T-helper 2 cell (primary cell): ENCODE measurements around the gene TELO2.
"Not testable (repeated sequence)": the region's sequence is repeated elsewhere in the genome, so short reads cannot be mapped to it uniquely, and the experiment has no call there.

Source experiments
- DNase-seq, 5 experiments: peaks; one replicate each; pipeline versions ENCODE4 v3.0.0 to v3.0.0-alpha.2; 2012 to 2022

The TELO2 gene

GRCh38 chr16:1478937-1479336, 14.2 kb upstream of the TELO2 start:
- not testable (repeated sequence) for DNase-seq

DNA sequence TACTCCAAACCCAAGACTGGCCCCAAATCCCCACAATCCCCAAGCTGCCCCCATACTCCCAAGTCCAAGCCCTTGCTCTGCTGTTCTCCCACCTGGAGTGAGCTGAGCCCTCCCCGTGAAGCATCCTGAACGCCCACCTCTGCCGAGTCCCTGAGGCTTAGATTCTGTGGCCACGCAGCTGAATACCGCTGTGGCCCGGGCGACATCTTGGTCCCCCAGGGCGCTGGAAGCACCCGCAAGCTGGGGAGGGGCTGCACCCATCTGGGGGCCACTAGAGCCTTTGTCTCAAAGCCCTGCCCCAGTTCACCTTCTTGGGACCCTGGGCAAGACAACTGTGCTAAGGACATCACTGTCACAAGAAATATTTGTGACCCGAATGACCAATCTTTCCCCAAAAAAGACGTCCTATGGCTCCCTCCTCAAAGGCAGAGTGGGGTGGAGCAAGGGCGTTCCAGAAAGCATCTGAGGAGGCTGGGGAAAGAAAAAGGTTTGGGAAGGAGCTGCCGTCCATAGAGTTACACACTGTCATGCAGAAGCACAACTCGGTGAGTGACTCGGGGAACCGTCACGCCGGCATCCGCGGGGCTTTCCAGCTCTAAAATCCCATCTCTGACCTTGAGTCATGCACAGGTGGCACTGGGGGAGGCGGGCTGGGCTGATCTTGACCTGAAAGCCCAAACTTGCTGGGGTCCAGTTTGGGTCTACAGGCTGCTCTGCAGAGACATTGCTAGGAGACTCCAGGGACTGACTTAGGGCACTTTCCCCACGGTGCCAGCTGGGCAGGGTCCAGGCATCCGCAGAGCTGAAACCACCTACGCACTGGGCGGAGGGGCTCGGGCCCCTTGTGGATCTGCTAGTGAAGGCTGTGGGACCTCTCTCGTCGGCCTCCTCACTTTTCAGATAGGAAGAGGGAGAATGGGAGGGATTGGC, 11.0 kb upstream of the TELO2 start:
- no peak for DNase-seq

DNA sequence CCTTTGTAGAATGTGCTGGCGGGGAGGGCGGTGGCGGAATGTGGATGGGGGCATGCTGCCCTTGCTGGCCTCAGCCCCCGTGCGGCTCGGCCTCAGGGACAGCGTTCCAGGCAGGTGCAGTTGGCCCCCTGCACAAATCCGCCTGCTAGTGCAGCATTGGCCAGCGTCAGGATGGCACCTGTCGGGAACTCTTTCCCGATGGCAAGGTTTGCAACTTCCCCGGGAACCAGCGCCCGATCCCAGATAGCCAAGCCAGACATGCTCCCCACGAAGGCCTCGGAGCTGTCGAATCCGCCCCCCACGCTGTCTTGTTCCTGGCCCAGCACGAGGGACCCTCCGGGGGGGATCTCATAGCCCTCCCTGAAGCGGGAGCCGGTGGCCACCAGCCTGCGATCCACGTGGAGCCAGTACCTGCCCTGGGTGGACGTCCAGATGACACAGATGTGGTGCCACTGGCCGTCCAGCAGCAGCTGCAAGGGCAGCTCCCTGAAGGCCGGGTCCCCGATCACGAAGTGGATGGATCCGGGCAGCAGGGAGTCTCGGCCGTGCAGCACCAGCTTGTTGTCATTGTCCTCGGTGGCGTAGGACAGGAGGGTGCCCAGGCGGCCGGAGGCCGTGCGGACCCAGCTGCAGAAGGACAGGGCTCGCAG, 7.2 kb upstream of the TELO2 start:
- no peak for DNase-seq

DNA sequence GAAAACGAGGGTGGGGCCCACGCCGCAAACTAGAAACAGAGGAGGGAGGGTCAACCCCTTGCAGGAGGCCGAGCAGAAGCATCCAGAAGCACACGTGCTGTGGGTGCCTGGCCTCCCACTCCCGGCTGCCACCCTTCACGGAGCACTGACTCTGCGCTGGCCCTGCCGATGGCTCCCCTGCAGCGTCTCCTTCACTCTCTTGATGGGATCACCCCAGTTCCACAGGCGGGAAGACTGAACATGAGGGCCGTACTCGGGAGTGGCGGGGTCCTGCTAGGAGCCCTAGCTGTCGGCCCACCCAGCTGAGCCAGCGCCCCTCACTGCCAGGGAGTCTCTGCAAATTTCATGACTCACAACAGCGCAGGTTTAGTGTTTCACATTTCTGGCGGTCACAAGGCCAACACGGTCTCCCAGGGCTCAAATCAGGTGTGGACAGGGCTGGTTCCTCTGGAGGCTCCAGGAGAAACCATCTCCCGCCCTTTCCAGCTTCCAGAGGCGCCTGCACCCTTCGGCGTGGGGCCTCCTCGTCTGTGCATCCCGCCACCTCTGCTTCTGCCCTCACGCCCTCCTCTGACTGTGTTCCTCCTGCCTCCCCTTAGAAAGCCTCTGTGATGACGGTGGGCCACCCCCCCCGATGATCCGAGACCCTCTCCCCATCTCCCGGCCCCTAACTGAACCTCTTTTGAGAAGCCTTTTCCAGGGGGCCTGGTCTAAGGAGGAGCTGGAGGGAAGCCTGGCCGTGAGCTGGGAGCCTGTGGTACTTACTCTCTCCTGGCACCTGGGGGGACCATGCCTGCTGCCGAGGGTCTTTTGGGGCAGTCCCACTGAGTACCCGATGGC, 6.4 kb upstream of the TELO2 start:
- DNase-seq, result no peak

- no peak for DNase-seq
These were observed 5.6 kb upstream of the TELO2 start for GRCh38 chr16:1487395-1488053.

GRCh38 chr16:1488054-1488601, 5.0 kb upstream of the TELO2 start:
- no peak for DNase-seq

DNA sequence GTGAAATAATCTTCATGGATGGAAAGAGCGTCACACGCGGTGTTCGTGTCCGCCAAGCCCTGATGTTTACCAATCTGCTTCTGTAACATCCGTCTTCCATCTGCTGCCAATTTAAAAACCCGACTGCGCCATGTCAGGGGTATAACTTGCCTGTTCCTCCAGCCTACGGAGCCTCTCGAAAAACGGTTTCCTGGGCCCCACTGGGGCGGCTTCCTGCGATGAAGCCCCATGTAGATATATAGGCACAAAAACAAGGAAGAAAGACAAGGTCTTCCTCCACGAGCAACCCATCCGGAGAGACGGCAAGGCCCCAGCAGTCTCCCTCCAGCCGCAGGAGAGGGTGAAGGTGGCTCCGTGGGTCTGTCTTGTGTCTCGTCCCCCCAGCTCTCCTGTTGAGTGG, 4.5 kb upstream of the TELO2 start, which contains the start of gene PTX4:
Gene PTX4, minus strand, starts transcription at position 326 of the 400 bp plus-strand sequence. Its CDS starts 35 bp downstream, at position 291.
- no peak for DNase-seq

- DNase-seq, result no peak
These were observed 4.1 kb upstream of the TELO2 start for GRCh38 chr16:1489077-1489476.

- DNase-seq, result no peak
These were observed 1.8 kb upstream of the TELO2 start for GRCh38 chr16:1491327-1491726.

DNA sequence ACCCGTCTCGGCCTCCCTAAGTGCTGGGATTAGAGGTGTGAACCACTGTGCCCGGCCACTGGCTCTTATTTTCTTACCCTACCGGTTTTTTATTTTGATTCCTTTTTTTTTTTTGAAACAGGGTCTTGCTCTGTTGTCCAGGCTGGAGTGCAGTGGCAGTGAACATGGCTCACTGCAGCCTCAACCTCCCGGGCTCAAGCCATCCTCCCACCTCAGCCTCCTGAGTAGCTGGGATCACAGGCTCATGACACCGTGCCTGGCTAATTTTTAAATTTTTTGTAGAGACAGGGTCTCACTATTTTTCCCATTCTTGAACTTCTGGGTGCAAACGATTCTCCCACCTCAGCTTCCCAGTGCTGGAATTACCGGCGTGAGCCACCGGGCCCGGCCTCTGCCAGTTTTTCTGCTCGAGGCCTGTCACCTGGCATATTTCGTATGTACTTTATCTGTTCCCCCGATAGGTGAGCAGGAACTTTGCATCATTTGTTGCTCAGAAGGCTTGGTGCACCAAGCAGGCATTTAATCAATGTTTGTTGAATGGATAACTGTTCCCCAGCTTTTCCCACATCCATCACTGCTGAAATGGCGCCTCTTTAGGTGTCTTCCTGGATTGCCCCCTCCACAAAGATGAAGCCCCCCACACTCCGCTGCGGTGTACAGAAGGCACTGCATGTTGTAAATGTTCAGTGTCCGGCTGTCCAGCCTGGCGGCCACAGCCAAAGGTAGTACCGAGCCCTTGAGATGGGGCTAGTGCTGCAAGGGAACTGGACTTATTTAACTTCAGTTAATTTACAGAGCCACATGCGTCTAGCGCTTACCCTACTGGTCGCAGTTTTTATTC, 858 bp upstream of the TELO2 start:
- DNase-seq, result no peak

DNA sequence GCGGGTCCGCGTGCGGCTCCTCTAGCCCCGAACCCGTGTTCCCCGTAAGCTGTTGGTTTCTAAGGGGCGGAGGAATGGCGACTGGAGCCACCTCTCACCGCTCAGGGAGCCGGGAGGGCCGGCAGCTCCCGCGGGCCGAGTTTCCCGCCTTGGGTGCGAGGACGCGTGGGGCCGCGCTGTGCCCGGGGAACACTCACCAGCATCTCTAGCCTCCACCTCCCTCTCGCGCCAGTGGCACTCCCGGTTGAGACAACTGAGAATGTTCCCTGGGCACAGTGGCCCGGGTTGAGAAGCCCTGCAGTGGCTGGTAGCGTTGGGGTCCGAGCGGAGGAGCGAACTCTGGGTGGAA, 560 bp downstream of the TELO2 start:
- DNase-seq, result no peak

GRCh38 chr16:1494129-1494640, 1.0 kb downstream of the TELO2 start:
- no peak for DNase-seq

GRCh38 chr16:1494711-1495110, 1.6 kb downstream of the TELO2 start:
- DNase-seq, result no peak

DNA sequence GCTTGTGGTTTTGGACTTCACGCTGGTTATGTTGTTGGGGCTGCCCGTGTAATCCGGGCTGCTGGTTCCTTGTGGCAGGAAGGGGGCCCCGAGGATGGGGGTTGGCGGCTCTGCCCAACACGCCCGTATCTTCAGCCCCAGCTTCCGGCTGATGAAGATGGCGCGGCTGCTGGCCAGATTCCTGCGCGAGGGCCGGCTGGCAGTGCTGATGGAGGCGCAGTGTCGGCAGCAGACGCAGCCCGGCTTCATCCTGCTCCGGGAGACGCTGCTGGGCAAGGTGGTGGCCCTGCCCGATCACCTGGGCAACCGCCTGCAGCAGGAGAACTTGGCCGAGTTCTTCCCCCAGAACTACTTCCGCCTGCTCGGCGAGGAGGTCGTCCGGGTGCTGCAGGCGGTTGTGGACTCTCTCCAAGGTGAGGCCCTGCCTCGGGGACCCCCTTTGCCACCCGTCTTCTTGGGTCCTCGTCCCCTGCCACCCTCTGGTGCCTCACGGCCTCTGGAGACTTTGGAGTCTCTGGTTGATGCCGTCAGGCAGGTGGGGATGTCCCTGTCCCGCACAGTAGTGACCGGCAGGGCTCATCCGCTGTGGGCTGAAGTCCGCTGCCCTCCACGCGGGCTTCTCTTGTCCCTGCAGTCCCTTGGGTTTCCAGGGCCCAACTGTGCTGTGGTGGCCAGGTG, 2.2 kb downstream of the TELO2 start:
- no peak for DNase-seq

DNA sequence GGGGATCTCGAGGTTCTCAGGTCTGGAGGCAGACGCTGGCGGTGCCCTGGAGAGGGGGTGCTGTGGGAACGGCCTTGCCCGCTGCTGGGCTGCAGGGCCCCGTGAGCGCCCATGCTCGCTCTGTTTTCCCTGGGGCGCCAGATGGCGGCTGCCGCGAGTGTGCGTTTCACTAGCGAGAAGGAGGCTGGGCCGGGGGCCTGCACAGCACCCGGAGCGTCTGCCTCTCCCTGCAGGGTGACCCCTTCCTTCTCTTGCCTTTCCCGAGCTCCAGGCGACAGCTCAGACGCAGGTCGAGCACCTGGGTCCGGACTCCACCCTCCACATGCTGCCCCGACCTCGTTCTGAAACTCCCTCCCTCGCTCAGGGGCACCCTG, 2.7 kb downstream of the TELO2 start:
- DNase-seq, result no peak

DNA sequence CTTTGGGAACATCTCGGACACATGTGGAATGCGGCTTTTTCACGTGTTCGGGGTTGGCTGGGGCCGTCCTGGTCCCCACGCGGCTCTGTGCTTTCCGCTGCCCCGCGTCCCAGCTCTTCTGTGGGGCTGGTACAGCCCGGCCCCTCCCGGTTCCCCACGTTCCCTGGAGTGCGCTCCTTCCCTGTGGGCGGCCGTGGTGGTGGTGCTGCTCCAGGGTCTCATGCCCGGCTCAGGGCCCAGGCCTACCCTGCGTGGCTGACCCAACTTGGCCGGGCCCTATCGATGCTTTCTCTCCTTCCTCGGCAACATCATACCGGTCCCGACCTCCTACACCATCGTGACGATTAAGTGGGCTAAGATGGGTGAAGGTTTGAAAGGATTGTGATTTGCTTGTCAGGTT, 3.3 kb downstream of the TELO2 start:
- DNase-seq, result no peak

- no peak for DNase-seq
These were observed 3.9 kb downstream of the TELO2 start for GRCh38 chr16:1497014-1497598.

DNA sequence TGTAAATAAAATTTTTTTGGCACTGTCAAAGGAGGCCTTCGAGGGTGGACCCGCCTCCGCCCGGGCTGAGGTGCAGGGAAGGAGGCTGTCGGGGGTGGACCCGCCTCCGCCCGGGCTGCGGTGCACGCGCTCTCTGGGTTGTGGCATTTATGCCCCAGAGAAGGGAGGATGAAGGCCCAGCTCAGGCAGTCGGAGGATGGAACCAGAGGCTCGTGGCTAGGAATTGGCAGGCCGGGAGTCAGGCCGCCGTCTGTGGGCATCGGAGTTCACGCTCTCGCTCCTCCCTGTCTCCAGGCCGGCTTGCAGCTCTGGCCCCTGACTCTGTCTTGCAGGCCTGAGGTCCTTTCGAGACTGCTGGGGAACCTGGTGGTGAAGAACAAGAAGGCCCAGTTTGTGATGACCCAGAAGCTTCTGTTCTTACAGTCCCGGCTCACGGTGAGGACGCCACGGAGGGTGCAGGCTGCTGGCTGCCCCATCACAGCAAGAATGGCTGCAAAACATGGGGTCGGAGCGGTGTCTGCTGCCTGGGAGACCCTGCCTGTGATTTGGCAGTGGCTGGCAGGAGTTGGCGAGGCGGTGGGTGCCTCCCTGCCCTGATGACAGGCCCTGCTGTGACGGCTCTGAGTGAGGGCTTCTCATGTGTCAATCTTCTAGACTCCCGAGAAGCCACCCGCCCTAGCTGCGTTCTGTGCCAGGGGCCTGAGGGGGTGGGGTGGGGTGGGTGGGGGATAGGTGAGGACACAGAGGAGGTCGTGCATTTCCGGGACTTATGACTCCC, 5.9 kb downstream of the TELO2 start:
- DNase-seq, result no peak

DNA sequence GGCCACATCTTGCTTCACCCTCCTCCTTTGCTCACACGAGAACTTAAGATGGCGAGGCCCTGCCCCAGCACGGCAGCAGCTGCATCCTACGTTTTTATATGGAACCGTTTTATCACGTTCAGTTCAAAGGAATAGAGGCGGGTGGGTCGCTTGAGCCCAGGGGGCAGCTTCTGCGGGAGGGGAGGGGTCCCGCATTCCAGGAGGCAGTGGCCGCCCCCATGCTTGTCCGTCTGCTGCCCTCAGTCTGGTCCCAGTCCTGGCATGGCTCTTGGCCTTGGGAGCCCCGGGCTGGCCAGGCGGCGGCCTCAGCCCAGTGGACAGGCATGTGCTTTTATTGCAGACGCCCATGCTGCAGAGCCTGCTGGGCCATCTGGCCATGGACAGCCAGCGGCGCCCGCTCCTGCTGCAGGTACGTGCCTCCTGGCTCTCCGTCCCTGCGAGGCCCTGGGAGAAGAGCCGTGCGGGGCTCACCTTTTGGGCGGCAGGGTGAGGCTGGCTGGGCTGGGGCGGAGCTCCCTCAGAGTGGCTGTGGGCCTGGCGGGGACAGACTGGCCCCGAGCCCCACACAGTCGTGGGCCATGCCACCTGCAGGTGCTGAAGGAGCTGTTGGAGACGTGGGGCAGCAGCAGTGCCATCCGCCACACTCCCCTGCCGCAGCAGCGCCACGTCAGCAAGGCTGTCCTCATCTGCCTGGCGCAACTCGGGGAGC, 6.8 kb downstream of the TELO2 start:
- DNase-seq, result no peak
